PC-9 (cell line): ENCODE measurements around the gene TREX2. TPM values are rescaled to one million over a fixed set of nuclear protein-coding genes. Genes with fewer than 3 reads are reported as not detected.

Experiments
- BruUV-seq: library from RNA; stranded (reverse); fragments of 400-500 nt; replicated peaks from 2 replicates; lab custom pipeline; 2021; lab: Mats Ljungman, UMichigan
- CTCF ChIA-PET: fragments of 300-600 bp; sonication (Branson Sonifier 250); formaldehyde crosslinking; loops from one replicate; lab custom pipeline; 2022; ENCODE audit warnings: antibody characterized with exemption; lab: Charles Lee
- POLR2A ChIA-PET: fragments of 300-600 bp; sonication (Branson Sonifier 250); formaldehyde crosslinking; loops from one replicate; lab custom pipeline; 2022; ENCODE audit warnings: antibody characterized with exemption; ENCODE audit not compliant: unreplicated experiment; lab: Charles Lee
- DNase-seq, 2 experiments: peaks; one replicate each; pipeline versions ENCODE4 v3.0.0 to v3.0.0-alpha.2; 2015 to 2022; ENCODE audit warnings: mixed read lengths in 1 of 2
- H2AFZ ChIP-seq: fragments of 200-600 bp; sonication (generic); 2 replicates; pipeline ENCODE4 v1.8.1; 2017; ENCODE audit warnings: antibody characterized with exemption
- H3F3A ChIP-seq: fragments of 200-600 bp; sonication (generic); 2 replicates; pipeline ENCODE4 v1.8.1; 2017; ENCODE audit warnings: antibody characterized with exemption, mild to moderate bottlenecking, low read depth; ENCODE audit not compliant: insufficient read depth
- H3K27ac ChIP-seq: fragments of 200-600 bp; sonication (generic); 2 replicates; pipeline ENCODE4 v1.6.1; 2016; ENCODE audit warnings: mixed run types
- H3K27me3 ChIP-seq: fragments of 200-600 bp; sonication (generic); 2 replicates; pipeline ENCODE4 v1.6.1; 2016; ENCODE audit warnings: low read depth, mixed run types; ENCODE audit not compliant: insufficient read depth
- H3K36me3 ChIP-seq: fragments of 200-600 bp; sonication (generic); 2 replicates; pipeline ENCODE4 v1.6.1; 2016; ENCODE audit warnings: low read depth, mixed run types
- H3K4me1 ChIP-seq: fragments of 200-600 bp; sonication (generic); replicated peaks from 2 replicates; pipeline ENCODE4 v1.6.1; 2016; ENCODE audit warnings: mixed run types; ENCODE audit not compliant: insufficient read depth
- H3K4me2 ChIP-seq: fragments of 200-600 bp; sonication (generic); 2 replicates; pipeline ENCODE4 v1.6.1; 2017; ENCODE audit warnings: mixed run types
- H3K4me3 ChIP-seq: fragments of 200-600 bp; sonication (generic); 2 replicates; pipeline ENCODE4 v1.6.1; 2016; ENCODE audit warnings: mixed run types
- H3K79me2 ChIP-seq: fragments of 200-600 bp; sonication (generic); 2 replicates; pipeline ENCODE4 v1.6.1; 2017; ENCODE audit warnings: low read depth, mixed run types
- H3K9me2 ChIP-seq: fragments of 200-600 bp; sonication (generic); 2 replicates; pipeline ENCODE4 v1.8.1; 2017; ENCODE audit warnings: mild to moderate bottlenecking; ENCODE audit not compliant: insufficient read depth
- H3K9me3 ChIP-seq: fragments of 200-600 bp; sonication (generic); 2 replicates; pipeline ENCODE4 v1.8.1; 2016; ENCODE audit warnings: low read depth; ENCODE audit not compliant: insufficient read depth
- H4K20me1 ChIP-seq: fragments of 200-600 bp; sonication (generic); 2 replicates; pipeline ENCODE4 v1.8.1; 2017; ENCODE audit not compliant: insufficient read depth
- CTCF ChIP-seq: fragments of 200-600 bp; sonication (generic); conservative IDR thresholded peaks from 2 replicates; pipeline ENCODE4 v1.6.1; 2017; ENCODE audit warnings: mixed run types, antibody characterized with exemption, mild to moderate bottlenecking, moderate library complexity
- EZH2 ChIP-seq: fragments of 200-600 bp; sonication (generic); IDR thresholded peaks from 2 replicates; pipeline ENCODE4 v1.8.0; 2017; ENCODE audit warnings: antibody characterized with exemption, low read depth
- intact Hi-C: fragments of 100-400 bp; cut with micrococcal nuclease; formaldehyde crosslinking; loops from one replicate; pipeline ENCODE4 v1.10.0; 2022; ENCODE audit not compliant: unreplicated experiment
- total RNA-seq: library from RNA; stranded (reverse); gene quantifications from 2 replicates; pipeline ENCODE4 v1.2.3, GENCODE V29; 2021

The TREX2 gene
- total RNA-seq, 1 experiment from 2014 or later = 2.3 TPM

GRCh38 chrX:153442463-153442862 lies 3.4 kb downstream of the TREX2 start:
- peaks cover 17% of the 10 kb centered on the region; the same call in 1 of the 2 replicates for H3K27me3 ChIP-seq
- H3K79me2 ChIP-seq = no peaks in the 10 kb centered on the region
- no peak overlapping the region for H2AFZ ChIP-seq
- ChIA-PET CTCF (no interaction called here), POLR2A (no interaction called here)
- H3K27ac ChIP-seq = no peak overlapping the region
- DNase-seq = no peak
- H3K4me2 ChIP-seq = no peak overlapping the region
- no peaks in the 10 kb centered on the region for H3K36me3 ChIP-seq
- BruUV-seq = no TSS peak
- no peaks in the 10 kb centered on the region for H3K9me3 ChIP-seq
- H3K4me3 ChIP-seq = no peak overlapping the region
- H3F3A ChIP-seq = no peaks in the 10 kb centered on the region
- H4K20me1 ChIP-seq = no peaks in the 10 kb centered on the region
- TF ChIP-seq CTCF = no peak
- TF ChIP-seq EZH2 = no peak
- 0 out of 2 replicates have a peak, but pooled peaks cover 3% of the 10 kb centered on the region for H3K4me1 ChIP-seq
- intact Hi-C loops = no loop called here
- no peaks in the 10 kb centered on the region for H3K9me2 ChIP-seq

- Histone ChIP-seq H3F3A (no peaks in the 10 kb centered on the region), H3K9me3 (no peaks in the 10 kb centered on the region), H3K27me3 (peaks cover 17% of the 10 kb centered on the region; the same call in 1 of the 2 replicates), H3K79me2 (no peaks in the 10 kb centered on the region), H3K4me3 (no peak overlapping the region), H3K4me2 (no peak overlapping the region), H3K9me2 (no peaks in the 10 kb centered on the region), H4K20me1 (no peaks in the 10 kb centered on the region), H2AFZ (no peak overlapping the region), H3K4me1 (0 out of 2 replicates have a peak, but pooled peaks cover 3% of the 10 kb centered on the region), H3K27ac (no peak overlapping the region), H3K36me3 (no peaks in the 10 kb centered on the region)
- TF ChIP-seq CTCF (no peak), EZH2 (no peak)
- ChIA-PET CTCF (no interaction called here), POLR2A (no interaction called here)
- BruUV-seq = TSS peak; percentile 14
- intact Hi-C loops = no loop called here
- DNase-seq = no peak
These were observed 3.9 kb downstream of the TREX2 start for GRCh38 chrX:153441981-153442380.

GRCh38 chrX:153441296-153441695 lies 4.6 kb downstream of the TREX2 start:
- H3K4me3 ChIP-seq = no peak overlapping the region
- no peaks in the 10 kb centered on the region for H3F3A ChIP-seq
- H3K36me3 ChIP-seq = no peaks in the 10 kb centered on the region
- no peaks in the 10 kb centered on the region for H4K20me1 ChIP-seq
- ChIA-PET CTCF (no interaction called here), POLR2A (no interaction called here)
- H3K27me3 ChIP-seq = peaks cover 17% of the 10 kb centered on the region; the same call in 1 of the 2 replicates
- no peaks in the 10 kb centered on the region for H3K9me3 ChIP-seq
- no peaks in the 10 kb centered on the region for H3K79me2 ChIP-seq
- no peaks in the 10 kb centered on the region for H3K9me2 ChIP-seq
- H3K27ac ChIP-seq = no peak overlapping the region
- H2AFZ ChIP-seq = no peak overlapping the region
- no peak for DNase-seq
- BruUV-seq = no TSS peak
- intact Hi-C loops = no loop called here
- H3K4me1 ChIP-seq = 0 out of 2 replicates have a peak, but pooled peaks cover 3% of the 10 kb centered on the region
- TF ChIP-seq CTCF = no peak
- TF ChIP-seq EZH2 = no peak
- H3K4me2 ChIP-seq = no peak overlapping the region
